HEK293 (cell line): ENCODE results near the gene EEF1AKMT4.
A peak's percentile ranks its signal among the peaks of the same experiment; 100 is the strongest.

Experiments
- GLIS1 ChIP-seq: fragments of 450-650 bp; formaldehyde crosslinking; IDR thresholded peaks from 2 replicates; pipeline ENCODE4 v1.5.1; 2016; ENCODE audit warnings: missing biosample characterization, missing genetic modification characterization
- GLIS2 ChIP-seq: fragments of 450-650 bp; formaldehyde crosslinking; IDR thresholded peaks from 2 replicates; pipeline ENCODE4 v1.5.1; 2016; ENCODE audit warnings: missing biosample characterization, missing genetic modification characterization
- PATZ1 ChIP-seq: fragments of 450-650 bp; formaldehyde crosslinking; IDR thresholded peaks from 2 replicates; pipeline ENCODE4 v1.5.1; 2016; ENCODE audit warnings: missing biosample characterization, missing genetic modification characterization
- SETDB1 ChIP-seq: IDR thresholded peaks from one replicate; pipeline ENCODE4 v1.6.1; 2017; ENCODE audit warnings: mild to moderate bottlenecking, low read length, moderate library complexity, mixed read lengths; ENCODE audit not compliant: insufficient read length
- SP2 ChIP-seq: fragments of 450-650 bp; formaldehyde crosslinking; IDR thresholded peaks from 2 replicates; pipeline ENCODE4 v1.5.1; 2016; ENCODE audit warnings: missing biosample characterization, missing genetic modification characterization
- SP3 ChIP-seq: fragments of 450-650 bp; formaldehyde crosslinking; IDR thresholded peaks from 2 replicates; pipeline ENCODE4 v1.5.1; 2016; ENCODE audit warnings: missing biosample characterization, missing genetic modification characterization
- SP7 ChIP-seq: fragments of 450-650 bp; formaldehyde crosslinking; IDR thresholded peaks from 2 replicates; pipeline ENCODE4 v1.5.1; 2016; ENCODE audit warnings: missing biosample characterization, missing genetic modification characterization
- ZBTB21 ChIP-seq: fragments of 450-650 bp; formaldehyde crosslinking; IDR thresholded peaks from 2 replicates; pipeline ENCODE4 v1.5.1; 2017; ENCODE audit warnings: missing biosample characterization, missing genetic modification characterization
- ZBTB26 ChIP-seq: fragments of 450-650 bp; formaldehyde crosslinking; optimal IDR thresholded peaks from 2 replicates; pipeline ENCODE3; 2016; ENCODE audit warnings: missing biosample characterization, mild to moderate bottlenecking, missing genetic modification characterization
- ZBTB48 ChIP-seq: fragments of 450-650 bp; formaldehyde crosslinking; IDR thresholded peaks from 2 replicates; pipeline ENCODE4 v1.5.1; 2016; ENCODE audit warnings: missing biosample characterization, missing genetic modification characterization
- ZBTB8A ChIP-seq: fragments of 450-650 bp; formaldehyde crosslinking; IDR thresholded peaks from 2 replicates; pipeline ENCODE4 v1.5.1; 2016; ENCODE audit warnings: missing biosample characterization, missing genetic modification characterization
- ZEB2 ChIP-seq: fragments of 450-650 bp; formaldehyde crosslinking; IDR thresholded peaks from 2 replicates; pipeline ENCODE4 v1.5.1; 2016; ENCODE audit warnings: missing biosample characterization, missing genetic modification characterization
- ZNF133 ChIP-seq: fragments of 450-650 bp; formaldehyde crosslinking; IDR thresholded peaks from 2 replicates; pipeline ENCODE4 v1.5.1; 2016; ENCODE audit warnings: missing biosample characterization, missing genetic modification characterization
- ZNF223 ChIP-seq: fragments of 450-650 bp; formaldehyde crosslinking; IDR thresholded peaks from 2 replicates; pipeline ENCODE4 v1.5.1; 2016; ENCODE audit warnings: missing biosample characterization, missing genetic modification characterization
- ZNF341 ChIP-seq: fragments of 450-650 bp; formaldehyde crosslinking; IDR thresholded peaks from 2 replicates; pipeline ENCODE4; 2016; ENCODE audit warnings: low read depth, missing biosample characterization, missing genetic modification characterization
- ZNF354C ChIP-seq: fragments of 450-650 bp; formaldehyde crosslinking; IDR thresholded peaks from 2 replicates; pipeline ENCODE4 v1.5.1; 2016; ENCODE audit warnings: missing biosample characterization, missing genetic modification characterization, low read depth, borderline replicate concordance
- ZNF362 ChIP-seq: fragments of 450-650 bp; formaldehyde crosslinking; IDR thresholded peaks from 2 replicates; pipeline ENCODE4 v1.5.1; 2016; ENCODE audit warnings: missing biosample characterization, missing genetic modification characterization
- ZNF366 ChIP-seq: fragments of 450-650 bp; formaldehyde crosslinking; conservative IDR thresholded peaks from 2 replicates; pipeline ENCODE4 v1.5.1; 2016; ENCODE audit warnings: missing biosample characterization, missing genetic modification characterization
- ZNF404 ChIP-seq: fragments of 450-650 bp; formaldehyde crosslinking; IDR thresholded peaks from 2 replicates; pipeline ENCODE4 v1.5.1; 2017; ENCODE audit warnings: missing biosample characterization, missing genetic modification characterization
- ZNF510 ChIP-seq: fragments of 450-650 bp; formaldehyde crosslinking; IDR thresholded peaks from 2 replicates; pipeline ENCODE4 v1.5.1; 2018; ENCODE audit warnings: mild to moderate bottlenecking, missing genetic modification characterization, missing biosample characterization; ENCODE audit not compliant: insufficient replicate concordance
- ZNF514 ChIP-seq: fragments of 450-650 bp; formaldehyde crosslinking; IDR thresholded peaks from 2 replicates; pipeline ENCODE4 v1.5.1; 2016; ENCODE audit warnings: missing biosample characterization, missing genetic modification characterization
- ZNF585B ChIP-seq: fragments of 450-650 bp; formaldehyde crosslinking; IDR thresholded peaks from 2 replicates; pipeline ENCODE4 v1.5.1; 2016; ENCODE audit warnings: missing biosample characterization, missing genetic modification characterization
- ZNF629 ChIP-seq: fragments of 450-650 bp; formaldehyde crosslinking; IDR thresholded peaks from 2 replicates; pipeline ENCODE4 v1.5.1; 2017; ENCODE audit warnings: missing biosample characterization, missing genetic modification characterization
- ZNF747 ChIP-seq: fragments of 450-650 bp; formaldehyde crosslinking; IDR thresholded peaks from 2 replicates; pipeline ENCODE4 v1.5.1; 2016; ENCODE audit warnings: missing biosample characterization, missing genetic modification characterization
- TF ChIP-seq, protein P1 (sequence below): fragments of 450-650 bp; formaldehyde crosslinking; IDR thresholded peaks from 2 replicates; pipeline ENCODE4 v1.5.1; 2016; ENCODE audit warnings: missing biosample characterization, missing genetic modification characterization
- TF ChIP-seq, protein P2 (sequence below): fragments of 450-650 bp; formaldehyde crosslinking; IDR thresholded peaks from 2 replicates; pipeline ENCODE4 v1.5.1; 2016; ENCODE audit warnings: missing biosample characterization, missing genetic modification characterization
- TF ChIP-seq, protein P3 (sequence below): fragments of 450-650 bp; formaldehyde crosslinking; IDR thresholded peaks from 2 replicates; pipeline ENCODE4 v1.5.1; 2016; ENCODE audit warnings: missing biosample characterization, missing genetic modification characterization

EEF1AKMT4 gene

DNA sequence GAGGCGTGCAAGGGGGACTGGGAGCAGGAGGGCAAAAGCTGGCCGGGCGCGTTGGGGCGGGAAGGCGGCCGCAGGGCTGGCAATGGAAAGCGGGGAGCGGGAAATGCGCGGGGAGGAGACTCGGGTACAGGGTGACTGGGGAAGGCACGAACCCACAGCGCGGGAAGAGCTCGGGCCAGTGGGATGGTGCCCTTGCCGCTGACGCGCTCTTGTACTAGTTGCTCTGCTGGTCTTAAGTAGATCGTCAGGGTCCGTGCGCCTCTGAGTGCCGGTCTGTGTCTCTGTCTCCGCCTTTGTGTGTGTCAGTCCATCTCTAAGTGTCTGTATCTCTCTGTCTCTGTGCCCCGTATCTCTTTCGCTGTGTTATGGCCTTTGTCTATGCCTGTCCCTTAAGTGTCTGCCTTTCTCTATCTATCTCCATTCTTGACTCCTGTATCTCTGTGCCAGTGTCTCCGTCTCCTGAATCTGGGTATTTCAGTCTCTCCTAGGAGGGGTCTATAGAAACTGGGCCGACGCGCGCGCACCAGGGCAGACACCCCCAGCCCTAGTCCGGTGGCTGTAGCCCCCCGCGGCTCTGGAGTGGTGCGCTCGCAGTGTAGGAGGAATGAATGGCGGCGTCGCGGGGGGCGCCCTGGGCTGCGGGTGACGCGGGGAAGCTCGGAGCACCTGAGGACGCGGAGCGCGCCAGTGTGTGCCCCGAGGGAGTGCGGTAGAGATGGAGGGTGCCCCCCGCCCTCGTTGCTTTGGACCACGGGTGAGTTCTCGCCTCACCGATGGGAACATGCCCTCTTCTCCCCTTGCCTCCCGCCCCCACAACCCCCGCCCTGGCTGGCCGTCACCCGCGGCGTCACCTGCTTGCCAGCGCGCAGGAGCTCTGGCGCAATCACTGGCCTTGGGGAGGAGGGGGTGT is 12.6 kb downstream of the EEF1AKMT4 start (continued):
- TF ChIP-seq, protein P1, sequence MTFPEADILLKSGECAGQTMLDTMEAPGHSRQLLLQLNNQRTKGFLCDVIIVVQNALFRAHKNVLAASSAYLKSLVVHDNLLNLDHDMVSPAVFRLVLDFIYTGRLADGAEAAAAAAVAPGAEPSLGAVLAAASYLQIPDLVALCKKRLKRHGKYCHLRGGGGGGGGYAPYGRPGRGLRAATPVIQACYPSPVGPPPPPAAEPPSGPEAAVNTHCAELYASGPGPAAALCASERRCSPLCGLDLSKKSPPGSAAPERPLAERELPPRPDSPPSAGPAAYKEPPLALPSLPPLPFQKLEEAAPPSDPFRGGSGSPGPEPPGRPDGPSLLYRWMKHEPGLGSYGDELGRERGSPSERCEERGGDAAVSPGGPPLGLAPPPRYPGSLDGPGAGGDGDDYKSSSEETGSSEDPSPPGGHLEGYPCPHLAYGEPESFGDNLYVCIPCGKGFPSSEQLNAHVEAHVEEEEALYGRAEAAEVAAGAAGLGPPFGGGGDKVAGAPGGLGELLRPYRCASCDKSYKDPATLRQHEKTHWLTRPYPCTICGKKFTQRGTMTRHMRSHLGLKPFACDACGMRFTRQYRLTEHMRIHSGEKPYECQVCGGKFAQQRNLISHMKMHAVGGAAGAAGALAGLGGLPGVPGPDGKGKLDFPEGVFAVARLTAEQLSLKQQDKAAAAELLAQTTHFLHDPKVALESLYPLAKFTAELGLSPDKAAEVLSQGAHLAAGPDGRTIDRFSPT (tag by site-specific recombination), result peak; percentile 82; the same call in 1 of the 2 replicates
- TF ChIP-seq SP2 (peak; percentile 68), SP7 (peak; percentile 68; the same call in 1 of the 2 replicates), ZNF366 (peak; percentile 41; the same call in 1 of the 2 replicates), GLIS2 (peak; percentile 86), SP3 (tag by site-specific recombination) (peak; percentile 87), ZNF223 (tag by site-specific recombination) (no peak), ZBTB48 (peak; percentile 93), ZNF585B (tag by site-specific recombination) (no peak), ZNF747 (tag by site-specific recombination) (no peak), GLIS1 (peak; percentile 99), ZBTB8A (tag by site-specific recombination) (peak; percentile 88), ZNF514 (tag by site-specific recombination) (no peak), SETDB1 (no peak), ZBTB21 (tag by site-specific recombination) (no peak), ZEB2 (tag by site-specific recombination) (0 out of 2 replicates have a peak, but pooled peaks have one; percentile 39), ZNF362 (tag by site-specific recombination) (no peak), PATZ1 (peak; percentile 77), ZNF629 (tag by site-specific recombination) (0 out of 2 replicates have a peak, but pooled peaks have one; percentile 19), ZNF133 (tag by site-specific recombination) (no peak), ZBTB26 (tag by site-specific recombination) (peak; percentile 53), ZNF510 (no peak), ZNF354C (tag by site-specific recombination) (no peak), ZNF341 (tag by site-specific recombination) (no peak; the same call in 1 of the 2 replicates), ZNF404 (tag by site-specific recombination) (no peak)
- TF ChIP-seq, protein P2, sequence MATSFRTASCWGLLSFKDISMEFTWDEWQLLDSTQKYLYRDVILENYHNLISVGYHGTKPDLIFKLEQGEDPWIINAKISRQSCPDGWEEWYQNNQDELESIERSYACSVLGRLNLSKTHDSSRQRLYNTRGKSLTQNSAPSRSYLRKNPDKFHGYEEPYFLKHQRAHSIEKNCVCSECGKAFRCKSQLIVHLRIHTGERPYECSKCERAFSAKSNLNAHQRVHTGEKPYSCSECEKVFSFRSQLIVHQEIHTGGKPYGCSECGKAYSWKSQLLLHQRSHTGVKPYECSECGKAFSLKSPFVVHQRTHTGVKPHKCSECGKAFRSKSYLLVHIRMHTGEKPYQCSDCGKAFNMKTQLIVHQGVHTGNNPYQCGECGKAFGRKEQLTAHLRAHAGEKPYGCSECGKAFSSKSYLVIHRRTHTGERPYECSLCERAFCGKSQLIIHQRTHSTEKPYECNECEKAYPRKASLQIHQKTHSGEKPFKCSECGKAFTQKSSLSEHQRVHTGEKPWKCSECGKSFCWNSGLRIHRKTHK, result no peak
- TF ChIP-seq, protein P3, sequence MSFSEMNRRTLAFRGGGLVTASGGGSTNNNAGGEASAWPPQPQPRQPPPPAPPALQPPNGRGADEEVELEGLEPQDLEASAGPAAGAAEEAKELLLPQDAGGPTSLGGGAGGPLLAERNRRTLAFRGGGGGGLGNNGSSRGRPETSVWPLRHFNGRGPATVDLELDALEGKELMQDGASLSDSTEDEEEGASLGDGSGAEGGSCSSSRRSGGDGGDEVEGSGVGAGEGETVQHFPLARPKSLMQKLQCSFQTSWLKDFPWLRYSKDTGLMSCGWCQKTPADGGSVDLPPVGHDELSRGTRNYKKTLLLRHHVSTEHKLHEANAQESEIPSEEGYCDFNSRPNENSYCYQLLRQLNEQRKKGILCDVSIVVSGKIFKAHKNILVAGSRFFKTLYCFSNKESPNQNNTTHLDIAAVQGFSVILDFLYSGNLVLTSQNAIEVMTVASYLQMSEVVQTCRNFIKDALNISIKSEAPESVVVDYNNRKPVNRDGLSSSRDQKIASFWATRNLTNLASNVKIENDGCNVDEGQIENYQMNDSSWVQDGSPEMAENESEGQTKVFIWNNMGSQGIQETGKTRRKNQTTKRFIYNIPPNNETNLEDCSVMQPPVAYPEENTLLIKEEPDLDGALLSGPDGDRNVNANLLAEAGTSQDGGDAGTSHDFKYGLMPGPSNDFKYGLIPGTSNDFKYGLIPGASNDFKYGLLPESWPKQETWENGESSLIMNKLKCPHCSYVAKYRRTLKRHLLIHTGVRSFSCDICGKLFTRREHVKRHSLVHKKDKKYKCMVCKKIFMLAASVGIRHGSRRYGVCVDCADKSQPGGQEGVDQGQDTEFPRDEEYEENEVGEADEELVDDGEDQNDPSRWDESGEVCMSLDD, result peak; percentile 33; the same call in 1 of the 2 replicates
